CD1c-positive myeloid dendritic cell (primary cell): ENCODE measurements around the gene XCR1.
"Not testable (repeated sequence)": the region's sequence is repeated elsewhere in the genome, so short reads cannot be mapped to it uniquely, and the experiment has no call there.

Source experiments
- DNase-seq: peaks from one replicate; pipeline ENCODE4 v3.0.0-alpha.2; 2016; ENCODE audit errors: extremely low spot score

XCR1 gene

GRCh38 chr3:46046231-46046630 lies 18.9 kb upstream of the XCR1 start:
- DNase-seq = not testable (repeated sequence)

GRCh38 chr3:46038916-46039315 lies 11.6 kb upstream of the XCR1 start:
- no peak for DNase-seq

- not testable (repeated sequence) for DNase-seq
Measured at GRCh38 chr3:46038071-46038470, 10.8 kb upstream of the XCR1 start.

GRCh38 chr3:46036191-46036590 lies 8.9 kb upstream of the XCR1 start:
- DNase-seq = no peak

- DNase-seq = no peak
Measured at GRCh38 chr3:46031747-46032146, 4.5 kb upstream of the XCR1 start.

GRCh38 chr3:46031269-46031668 lies 4.0 kb upstream of the XCR1 start:
- DNase-seq = no peak

GRCh38 chr3:46030626-46031025 lies 3.3 kb upstream of the XCR1 start:
- no peak for DNase-seq

GRCh38 chr3:46029953-46030543 lies 2.8 kb upstream of the XCR1 start:
- DNase-seq = peak; percentile 66

GRCh38 chr3:46027736-46028397 lies 584 bp upstream of the XCR1 start:
- DNase-seq = no peak

- no peak for DNase-seq
Measured at GRCh38 chr3:46025139-46025538, 2.1 kb downstream of the XCR1 start.

- no peak for DNase-seq
Measured at GRCh38 chr3:46024131-46024530, 3.2 kb downstream of the XCR1 start.

GRCh38 chr3:46022909-46023785 lies 4.1 kb downstream of the XCR1 start:
- DNase-seq = no peak

GRCh38 chr3:46021516-46021915 lies 5.8 kb downstream of the XCR1 start:
- no peak for DNase-seq

- DNase-seq = no peak
Measured at GRCh38 chr3:46020766-46021510, 6.3 kb downstream of the XCR1 start.

- peak; percentile 48 for DNase-seq
Measured at GRCh38 chr3:46019707-46020106, 7.6 kb downstream of the XCR1 start.

GRCh38 chr3:46017720-46018119 lies 9.6 kb downstream of the XCR1 start:
- DNase-seq = peak; percentile 86

- DNase-seq = no peak
Measured at GRCh38 chr3:46013316-46014094, 13.8 kb downstream of the XCR1 start.

GRCh38 chr3:46012246-46012645 lies 15.0 kb downstream of the XCR1 start:
- DNase-seq = no peak

- DNase-seq = no peak
Measured at GRCh38 chr3:46010519-46011113, 16.7 kb downstream of the XCR1 start.

- DNase-seq = no peak
Measured at GRCh38 chr3:46008058-46008457, 19.2 kb downstream of the XCR1 start.

GRCh38 chr3:46007280-46007679 lies 20.0 kb downstream of the XCR1 start:
- DNase-seq = no peak
